ENCODE measurements around the gene ARHGEF4. TPM values are rescaled to one million over a fixed set of nuclear protein-coding genes. Genes with fewer than 3 reads are reported as not detected.
A peak's percentile ranks its signal among the peaks of the same experiment; 100 is the strongest.

ARHGEF4 gene
- total and polyA plus RNA-seq, 10 of the 15 experiments (the other 5 are each of a cell fraction or from before 2014, with no cell fraction given): 0.02 to 0.24 (median 0.16) TPM; not detected in 6

DNA sequence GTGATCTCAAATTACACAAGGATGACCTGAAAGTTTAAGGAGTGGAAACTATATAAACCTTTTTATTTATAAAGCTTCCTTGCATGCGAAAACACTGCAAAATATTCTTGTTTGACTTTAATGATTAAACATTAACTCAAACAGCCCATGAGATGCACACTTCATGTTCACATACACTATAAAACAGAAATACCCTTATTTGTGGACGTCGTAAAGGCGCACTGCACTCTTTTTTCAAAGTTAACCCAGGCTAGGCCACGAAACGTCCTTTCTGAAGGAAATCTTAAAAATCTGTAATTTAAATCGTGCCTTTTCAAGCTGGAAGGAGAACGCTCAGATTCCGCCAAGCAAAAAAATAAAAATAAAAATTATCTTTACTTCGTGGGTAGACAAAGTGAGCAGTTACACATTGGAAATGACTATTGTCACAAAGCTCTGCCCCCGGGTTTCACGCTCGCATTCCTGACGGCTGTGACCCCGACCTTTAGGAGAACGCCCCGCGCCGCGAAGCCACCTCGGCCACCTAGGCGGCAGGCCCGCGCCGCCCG is 255.8 kb downstream of the ARHGEF4 start:
- H3K9ac ChIP-seq (ENCODE audit: control insufficient read depth, insufficient read depth, low read length): peak overlapping the region; percentile 85
- WGBS (ENCODE audit: insufficient coverage, insufficient replicate concordance, low lambda C conversion rate, missing lambda C conversion rate): under 1% methylated on average over 26 of the region's 26 CpGs
- intact Hi-C loops (cut with micrococcal nuclease; ENCODE audit: unreplicated experiment): loop anchor here (10.0 kb wide), 1 partner anchor 402 kb away; the partner anchor contains the start of gene MZT2A
- no peaks in the 10 kb centered on the region for H3K27me3 ChIP-seq (replicated peaks in 1 of 2; ENCODE audit: control insufficient read depth in 2 of 2, insufficient read depth in 2 of 2, low read length in 1 of 2)
- DNase-seq (ENCODE audit: low read depth, low spot score) (no peak), ATAC-seq (no peak), FAIRE-seq (peak; percentile 7)
- H3K36me3 ChIP-seq (ENCODE audit: control insufficient read depth in 2 of 2, insufficient read depth in 2 of 2, low read length in 1 of 2): peaks cover 0 to 3% of the 10 kb centered on the region in 2 experiments; a peak in 1 of 4 replicates
- H2AFZ ChIP-seq (ENCODE audit: control insufficient read depth, low read depth, low read length): no peak overlapping the region
- peak overlapping the region; percentile 90 for H3K4me3 ChIP-seq
- H3K4me1 ChIP-seq (ENCODE audit: control insufficient read depth, insufficient read depth, low read length): peaks cover 3% of the 10 kb centered on the region; the same call in 1 of the 2 replicates
- no peaks in the 10 kb centered on the region for H3K9me3 ChIP-seq (replicated peaks; ENCODE audit: control insufficient read depth, insufficient read depth, low read length)
- peak overlapping the region; percentile 76 for H3K4me2 ChIP-seq (ENCODE audit: control insufficient read depth, insufficient read depth)
- H3K79me2 ChIP-seq (ENCODE audit: control insufficient read depth, insufficient read depth, low read length): peaks cover 50% of the 10 kb centered on the region
- RAD21 ChIA-PET (ENCODE audit: unreplicated experiment): interaction anchor here (2.7 kb wide), 1 partner anchor 12 kb away, joined by 18 read pairs; the partner anchor contains the start of gene PLEKHB2
- H3K27ac ChIP-seq (ENCODE audit: control insufficient read depth, insufficient read depth): peak overlapping the region; percentile 89
- TF ChIP-seq, protein P1, sequence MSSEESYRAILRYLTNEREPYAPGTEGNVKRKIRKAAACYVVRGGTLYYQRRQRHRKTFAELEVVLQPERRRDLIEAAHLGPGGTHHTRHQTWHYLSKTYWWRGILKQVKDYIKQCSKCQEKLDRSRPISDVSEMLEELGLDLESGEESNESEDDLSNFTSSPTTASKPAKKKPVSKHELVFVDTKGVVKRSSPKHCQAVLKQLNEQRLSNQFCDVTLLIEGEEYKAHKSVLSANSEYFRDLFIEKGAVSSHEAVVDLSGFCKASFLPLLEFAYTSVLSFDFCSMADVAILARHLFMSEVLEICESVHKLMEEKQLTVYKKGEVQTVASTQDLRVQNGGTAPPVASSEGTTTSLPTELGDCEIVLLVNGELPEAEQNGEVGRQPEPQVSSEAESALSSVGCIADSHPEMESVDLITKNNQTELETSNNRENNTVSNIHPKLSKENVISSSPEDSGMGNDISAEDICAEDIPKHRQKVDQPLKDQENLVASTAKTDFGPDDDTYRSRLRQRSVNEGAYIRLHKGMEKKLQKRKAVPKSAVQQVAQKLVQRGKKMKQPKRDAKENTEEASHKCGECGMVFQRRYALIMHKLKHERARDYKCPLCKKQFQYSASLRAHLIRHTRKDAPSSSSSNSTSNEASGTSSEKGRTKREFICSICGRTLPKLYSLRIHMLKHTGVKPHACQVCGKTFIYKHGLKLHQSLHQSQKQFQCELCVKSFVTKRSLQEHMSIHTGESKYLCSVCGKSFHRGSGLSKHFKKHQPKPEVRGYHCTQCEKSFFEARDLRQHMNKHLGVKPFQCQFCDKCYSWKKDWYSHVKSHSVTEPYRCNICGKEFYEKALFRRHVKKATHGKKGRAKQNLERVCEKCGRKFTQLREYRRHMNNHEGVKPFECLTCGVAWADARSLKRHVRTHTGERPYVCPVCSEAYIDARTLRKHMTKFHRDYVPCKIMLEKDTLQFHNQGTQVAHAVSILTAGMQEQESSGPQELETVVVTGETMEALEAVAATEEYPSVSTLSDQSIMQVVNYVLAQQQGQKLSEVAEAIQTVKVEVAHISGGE (CRISPR knock-in tag; IDR thresholded peaks at IDR 0.05): no peak
- no peak for TF ChIP-seq MYB (IDR thresholded peaks at IDR 0.05; ENCODE audit: borderline replicate concordance, low read depth, low read length)
- TF ChIP-seq MXI1 (IDR thresholded peaks at IDR 0.05; ENCODE audit: low read depth, low read length): 0 out of 2 replicates have a peak, but pooled peaks have one; percentile 23
- TF ChIP-seq, protein P2, sequence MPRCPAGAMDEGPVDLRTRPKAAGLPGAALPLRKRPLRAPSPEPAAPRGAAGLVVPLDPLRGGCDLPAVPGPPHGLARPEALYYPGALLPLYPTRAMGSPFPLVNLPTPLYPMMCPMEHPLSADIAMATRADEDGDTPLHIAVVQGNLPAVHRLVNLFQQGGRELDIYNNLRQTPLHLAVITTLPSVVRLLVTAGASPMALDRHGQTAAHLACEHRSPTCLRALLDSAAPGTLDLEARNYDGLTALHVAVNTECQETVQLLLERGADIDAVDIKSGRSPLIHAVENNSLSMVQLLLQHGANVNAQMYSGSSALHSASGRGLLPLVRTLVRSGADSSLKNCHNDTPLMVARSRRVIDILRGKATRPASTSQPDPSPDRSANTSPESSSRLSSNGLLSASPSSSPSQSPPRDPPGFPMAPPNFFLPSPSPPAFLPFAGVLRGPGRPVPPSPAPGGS (IDR thresholded peaks at IDR 0.05; ENCODE audit: borderline replicate concordance, insufficient read depth, low read depth, low read length, poor library complexity, severe bottlenecking): no peak
- TF ChIP-seq NR2C1 (IDR thresholded peaks at IDR 0.05): no peak
- no peaks in the 10 kb centered on the region for H4K20me1 ChIP-seq (ENCODE audit: control insufficient read depth, insufficient read depth)
- POLR2A ChIA-PET: interaction anchor here (0.7 to 2.5 kb wide), 3 partner anchors 12 to 20 kb away, joined by 4 to 45 read pairs (median 4); partner anchors contain the start of gene PLEKHB2
- SMC1A ChIA-PET (ENCODE audit: uncharacterized antibody, unreplicated experiment): interaction anchor here (0.7 to 5.2 kb wide), 5 partner anchors 8 to 20 kb away, joined by 3 to 34 read pairs (median 4); partner anchors contain the start of gene PLEKHB2
- in situ Hi-C loops (cut with MboI): no loop called here
- no TSS peak for BruUV-seq (replicated peaks)
- CTCF ChIA-PET: interaction anchor here (0.7 to 3.9 kb wide), 4 partner anchors 8 to 298 kb away, joined by 3 to 31 read pairs (median 4); partner anchors contain the start of gene PLEKHB2
